22Rv1 (cell line): ENCODE measurements around the gene DPP7.

Source experiments
- H3K27ac ChIP-seq: fragments of 450-650 bp; 2 replicates; pipeline ENCODE4 v1.5.1; 2017
- ZFX ChIP-seq: fragments of 450-650 bp; IDR thresholded peaks from 2 replicates; pipeline ENCODE4 v1.6.1; 2017; ENCODE audit warnings: antibody characterized with exemption, borderline replicate concordance
- TF ChIP-seq, protein P1 (sequence below): fragments of 450-650 bp; IDR thresholded peaks from 2 replicates; pipeline ENCODE4 v1.5.1; 2017; ENCODE audit warnings: mild to moderate bottlenecking

DPP7 gene

DNA sequence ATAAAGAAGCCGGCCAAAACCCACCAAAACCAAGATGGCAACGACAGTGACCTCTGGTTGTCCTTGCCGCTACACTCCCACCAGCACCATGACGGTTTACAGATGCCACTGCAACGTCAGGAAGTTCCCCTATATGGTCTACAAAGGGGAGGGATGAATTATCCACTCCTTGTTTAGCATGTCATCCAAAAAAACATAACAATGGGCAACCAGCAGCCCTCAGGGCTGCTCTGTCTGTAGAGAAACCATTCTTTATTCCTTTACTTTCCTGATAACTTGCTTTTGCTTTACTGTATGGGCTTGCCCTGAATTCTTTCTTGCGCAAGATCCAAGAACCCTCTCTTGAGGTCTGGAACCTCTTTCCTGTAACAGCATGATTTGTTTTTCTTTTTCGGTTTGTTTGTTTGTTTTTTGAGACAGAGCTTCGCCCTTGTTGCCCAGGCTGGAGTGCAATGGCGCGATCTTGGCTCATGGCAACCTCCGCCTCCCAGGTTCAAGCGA lies 39.2 kb downstream of the DPP7 start:
- no peak for TF ChIP-seq ZFX
- TF ChIP-seq, protein P1, sequence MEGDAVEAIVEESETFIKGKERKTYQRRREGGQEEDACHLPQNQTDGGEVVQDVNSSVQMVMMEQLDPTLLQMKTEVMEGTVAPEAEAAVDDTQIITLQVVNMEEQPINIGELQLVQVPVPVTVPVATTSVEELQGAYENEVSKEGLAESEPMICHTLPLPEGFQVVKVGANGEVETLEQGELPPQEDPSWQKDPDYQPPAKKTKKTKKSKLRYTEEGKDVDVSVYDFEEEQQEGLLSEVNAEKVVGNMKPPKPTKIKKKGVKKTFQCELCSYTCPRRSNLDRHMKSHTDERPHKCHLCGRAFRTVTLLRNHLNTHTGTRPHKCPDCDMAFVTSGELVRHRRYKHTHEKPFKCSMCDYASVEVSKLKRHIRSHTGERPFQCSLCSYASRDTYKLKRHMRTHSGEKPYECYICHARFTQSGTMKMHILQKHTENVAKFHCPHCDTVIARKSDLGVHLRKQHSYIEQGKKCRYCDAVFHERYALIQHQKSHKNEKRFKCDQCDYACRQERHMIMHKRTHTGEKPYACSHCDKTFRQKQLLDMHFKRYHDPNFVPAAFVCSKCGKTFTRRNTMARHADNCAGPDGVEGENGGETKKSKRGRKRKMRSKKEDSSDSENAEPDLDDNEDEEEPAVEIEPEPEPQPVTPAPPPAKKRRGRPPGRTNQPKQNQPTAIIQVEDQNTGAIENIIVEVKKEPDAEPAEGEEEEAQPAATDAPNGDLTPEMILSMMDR, result no peak
- peak overlapping the region; percentile 37 for H3K27ac ChIP-seq

- H3K27ac ChIP-seq, result peak overlapping the region; percentile 37
- TF ChIP-seq, protein P1, result no peak
- TF ChIP-seq ZFX, result no peak
Observed at GRCh38 chr9:137074657-137075274, 39.8 kb downstream of the DPP7 start.

GRCh38 chr9:137073992-137074399 lies 40.5 kb downstream of the DPP7 start:
- no peak overlapping the region; the same call in 1 of the 2 replicates for H3K27ac ChIP-seq
- TF ChIP-seq, protein P1, result no peak
- no peak for TF ChIP-seq ZFX

GRCh38 chr9:137071282-137071681 lies 43.3 kb downstream of the DPP7 start:
- peak overlapping the region; percentile 86 for H3K27ac ChIP-seq
- no peak for TF ChIP-seq ZFX
- TF ChIP-seq, protein P1, result no peak

- TF ChIP-seq, protein P1, result no peak
- no peak for TF ChIP-seq ZFX
- H3K27ac ChIP-seq, result peak overlapping the region; percentile 86
Observed at GRCh38 chr9:137070906-137071275, 43.6 kb downstream of the DPP7 start.

- peak within 1 kb of the TSS; percentile 86 for H3K27ac ChIP-seq
- TF ChIP-seq, protein P1, result no peak
- TF ChIP-seq ZFX, result no peak
Observed at GRCh38 chr9:137070201-137070905, 44.2 kb downstream of the DPP7 start, which contains the start of gene SAPCD2. Gene SAPCD2, minus strand, starts transcription at chr9:137070557. Its CDS starts 97 bp downstream, at chr9:137070460.

DNA sequence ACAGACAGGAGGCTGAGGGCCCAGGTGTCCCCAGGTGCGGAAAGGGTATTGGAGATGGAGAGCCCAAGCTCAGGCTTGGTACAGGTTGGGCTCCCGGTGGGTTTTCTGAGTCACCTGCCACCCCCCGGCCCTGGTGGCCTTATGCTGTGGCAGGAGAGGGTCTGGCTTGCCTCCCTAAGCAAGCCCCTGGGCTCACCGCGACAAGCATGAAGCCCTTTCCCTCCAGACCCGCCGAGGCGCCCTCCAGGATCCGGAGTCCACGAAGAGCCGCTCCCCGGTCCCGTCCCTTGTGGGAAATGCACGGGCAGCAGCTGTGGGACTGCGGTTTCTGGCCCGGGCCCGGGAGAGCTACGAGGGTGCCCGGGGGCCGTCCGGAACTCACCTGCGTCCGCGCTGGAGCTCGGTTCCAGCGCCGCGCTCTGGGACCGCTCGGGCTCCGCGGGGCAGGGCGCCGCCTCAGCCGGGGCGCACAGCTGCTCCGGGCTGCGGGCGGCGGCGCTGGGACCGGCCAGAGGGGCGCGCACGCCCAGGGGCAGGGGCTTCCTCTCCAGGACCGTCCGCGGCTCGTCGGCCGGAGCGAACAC lies 44.9 kb downstream of the DPP7 start:
- H3K27ac ChIP-seq, result peak overlapping the region; percentile 86
- TF ChIP-seq, protein P1, result peak; percentile 19; the same call in 1 of the 2 replicates
- no peak for TF ChIP-seq ZFX
